Measurements from ENCODE around the gene MTRFR. TPM values are rescaled to one million over a fixed set of nuclear protein-coding genes. Genes with fewer than 3 reads are reported as not detected.

Gene MTRFR
- polyA plus RNA-seq, 1 of the 3 experiments (the other 2 are of a cell fraction): 6.6 TPM

- H4K20me1 ChIP-seq (ENCODE audit: insufficient read depth): no peaks in the 10 kb centered on the region
- H3K27ac ChIP-seq (ENCODE audit: low read depth in 2 of 2, low read length in 1 of 2): no peak overlapping the region
- H3K9me2 ChIP-seq: no peaks in the 10 kb centered on the region
- CTCF ChIA-PET: no interaction called here
- DNase-seq: no peak
- H3F3A ChIP-seq (replicated peaks; ENCODE audit: insufficient read depth): peaks cover 5% of the 10 kb centered on the region
- H3K9me3 ChIP-seq: no peaks in the 10 kb centered on the region
- no peak overlapping the region for H3K4me2 ChIP-seq
- no peaks in the 10 kb centered on the region for H3K27me3 ChIP-seq (ENCODE audit: insufficient read depth)
- peaks cover 13 to 18% of the 10 kb centered on the region in 2 experiments for H3K36me3 ChIP-seq (replicated peaks in 1 of 2; ENCODE audit: control insufficient read depth in 1 of 2, insufficient read depth in 2 of 2, low read length in 1 of 2)
- H3K4me1 ChIP-seq (ENCODE audit: control insufficient read depth in 1 of 2, insufficient read depth in 2 of 2, low read depth in 1 of 2, low read length in 1 of 2): no peaks in the 10 kb centered on the region; a peak in 1 of 4 replicates
- no peak overlapping the region for H3K4me3 ChIP-seq (ENCODE audit: low read depth in 2 of 2, low read length in 1 of 2)
- TF ChIP-seq JUND (IDR thresholded peaks at IDR 0.05): no peak
- H2AFZ ChIP-seq (ENCODE audit: low read depth): no peak overlapping the region
- no peak overlapping the region for H3K9ac ChIP-seq
- POLR2A ChIA-PET: no interaction called here
- 83% methylated on average over 9 of the region's 9 CpGs for WGBS (ENCODE audit: low lambda C conversion rate)
- no peaks in the 10 kb centered on the region for H3K79me2 ChIP-seq (ENCODE audit: insufficient read depth)
These were observed 53.6 kb downstream of the MTRFR start for GRCh38 chr12:123286652-123287373.

GRCh38 chr12:123288751-123289346 is 55.6 kb downstream of the MTRFR start:
- Histone ChIP-seq H3K9ac (no peak overlapping the region), H3K36me3 (replicated peaks in 1 of 2; ENCODE audit: control insufficient read depth in 1 of 2, insufficient read depth in 2 of 2, low read length in 1 of 2) (peaks cover 31 to 34% of the 10 kb centered on the region in 2 experiments), H3K79me2 (ENCODE audit: insufficient read depth) (no peaks in the 10 kb centered on the region), H3F3A (replicated peaks; ENCODE audit: insufficient read depth) (peaks cover 8% of the 10 kb centered on the region), H3K9me2 (no peaks in the 10 kb centered on the region), H2AFZ (ENCODE audit: low read depth) (no peak overlapping the region), H3K27me3 (ENCODE audit: insufficient read depth) (no peaks in the 10 kb centered on the region), H3K27ac (ENCODE audit: low read depth in 2 of 2, low read length in 1 of 2) (no peak overlapping the region), H3K4me2 (no peak overlapping the region), H4K20me1 (ENCODE audit: insufficient read depth) (no peaks in the 10 kb centered on the region), H3K4me3 (ENCODE audit: low read depth in 2 of 2, low read length in 1 of 2) (no peak overlapping the region), H3K9me3 (no peaks in the 10 kb centered on the region), H3K4me1 (ENCODE audit: control insufficient read depth in 1 of 2, insufficient read depth in 2 of 2, low read depth in 1 of 2, low read length in 1 of 2) (no peaks in the 10 kb centered on the region; a peak in 1 of 4 replicates)
- ChIA-PET CTCF (no interaction called here), POLR2A (no interaction called here)
- 96% methylated on average over 20 of the region's 20 CpGs for WGBS (ENCODE audit: low lambda C conversion rate)
- no peak for DNase-seq
- TF ChIP-seq EZH2phosphoT487 (IDR thresholded peaks at IDR 0.05; ENCODE audit: borderline replicate concordance, low read depth) (no peak), FOXM1 (IDR thresholded peaks at IDR 0.05; ENCODE audit: low read depth) (no peak), FOSL2 (IDR thresholded peaks at IDR 0.05; ENCODE audit: borderline replicate concordance, low read depth) (no peak), YY1 (IDR thresholded peaks at IDR 0.05; ENCODE audit: low read depth) (no peak), NRF1 (IDR thresholded peaks at IDR 0.05; ENCODE audit: low read depth, low read length) (no peak), EP300 (IDR thresholded peaks at IDR 0.05; ENCODE audit: borderline replicate concordance in 1 of 2, low read depth in 1 of 2, low read length in 1 of 2) (no peak), SMC3 (IDR thresholded peaks at IDR 0.05; ENCODE audit: low read depth, low read length) (no peak), TCF12 (IDR thresholded peaks at IDR 0.05) (no peak), ELF1 (IDR thresholded peaks at IDR 0.05) (no peak), GATA2 (CRISPR knock-in tag; IDR thresholded peaks at IDR 0.05) (no peak), RCOR1 (IDR thresholded peaks at IDR 0.05; ENCODE audit: low read length) (no peak), SIN3A (IDR thresholded peaks at IDR 0.05; ENCODE audit: borderline replicate concordance, low read depth, low read length) (no peak), MEF2A (IDR thresholded peaks at IDR 0.05; ENCODE audit: borderline replicate concordance, low read depth) (no peak), JUND (IDR thresholded peaks at IDR 0.05) (no peak), CTCF (IDR thresholded peaks at IDR 0.05) (no peak)
- TF ChIP-seq, protein P1, sequence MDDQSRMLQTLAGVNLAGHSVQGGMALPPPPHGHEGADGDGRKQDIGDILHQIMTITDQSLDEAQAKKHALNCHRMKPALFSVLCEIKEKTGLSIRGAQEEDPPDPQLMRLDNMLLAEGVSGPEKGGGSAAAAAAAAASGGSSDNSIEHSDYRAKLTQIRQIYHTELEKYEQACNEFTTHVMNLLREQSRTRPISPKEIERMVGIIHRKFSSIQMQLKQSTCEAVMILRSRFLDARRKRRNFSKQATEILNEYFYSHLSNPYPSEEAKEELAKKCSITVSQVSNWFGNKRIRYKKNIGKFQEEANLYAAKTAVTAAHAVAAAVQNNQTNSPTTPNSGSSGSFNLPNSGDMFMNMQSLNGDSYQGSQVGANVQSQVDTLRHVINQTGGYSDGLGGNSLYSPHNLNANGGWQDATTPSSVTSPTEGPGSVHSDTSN (IDR thresholded peaks at IDR 0.05): no peak
- TF ChIP-seq, protein P2, sequence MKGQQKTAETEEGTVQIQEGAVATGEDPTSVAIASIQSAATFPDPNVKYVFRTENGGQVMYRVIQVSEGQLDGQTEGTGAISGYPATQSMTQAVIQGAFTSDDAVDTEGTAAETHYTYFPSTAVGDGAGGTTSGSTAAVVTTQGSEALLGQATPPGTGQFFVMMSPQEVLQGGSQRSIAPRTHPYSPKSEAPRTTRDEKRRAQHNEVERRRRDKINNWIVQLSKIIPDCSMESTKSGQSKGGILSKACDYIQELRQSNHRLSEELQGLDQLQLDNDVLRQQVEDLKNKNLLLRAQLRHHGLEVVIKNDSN (IDR thresholded peaks at IDR 0.05; ENCODE audit: borderline replicate concordance, low read depth): no peak
- TF ChIP-seq, protein P3, sequence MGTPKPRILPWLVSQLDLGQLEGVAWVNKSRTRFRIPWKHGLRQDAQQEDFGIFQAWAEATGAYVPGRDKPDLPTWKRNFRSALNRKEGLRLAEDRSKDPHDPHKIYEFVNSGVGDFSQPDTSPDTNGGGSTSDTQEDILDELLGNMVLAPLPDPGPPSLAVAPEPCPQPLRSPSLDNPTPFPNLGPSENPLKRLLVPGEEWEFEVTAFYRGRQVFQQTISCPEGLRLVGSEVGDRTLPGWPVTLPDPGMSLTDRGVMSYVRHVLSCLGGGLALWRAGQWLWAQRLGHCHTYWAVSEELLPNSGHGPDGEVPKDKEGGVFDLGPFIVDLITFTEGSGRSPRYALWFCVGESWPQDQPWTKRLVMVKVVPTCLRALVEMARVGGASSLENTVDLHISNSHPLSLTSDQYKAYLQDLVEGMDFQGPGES (IDR thresholded peaks at IDR 0.05; ENCODE audit: low read depth, low read length): no peak
- TF ChIP-seq, protein P4, sequence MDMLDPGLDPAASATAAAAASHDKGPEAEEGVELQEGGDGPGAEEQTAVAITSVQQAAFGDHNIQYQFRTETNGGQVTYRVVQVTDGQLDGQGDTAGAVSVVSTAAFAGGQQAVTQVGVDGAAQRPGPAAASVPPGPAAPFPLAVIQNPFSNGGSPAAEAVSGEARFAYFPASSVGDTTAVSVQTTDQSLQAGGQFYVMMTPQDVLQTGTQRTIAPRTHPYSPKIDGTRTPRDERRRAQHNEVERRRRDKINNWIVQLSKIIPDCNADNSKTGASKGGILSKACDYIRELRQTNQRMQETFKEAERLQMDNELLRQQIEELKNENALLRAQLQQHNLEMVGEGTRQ (IDR thresholded peaks at IDR 0.05; ENCODE audit: borderline replicate concordance, low read depth, low read length): no peak
